HG02798 (cell line): ENCODE results near the gene GGNBP2.
"Not testable (repeated sequence)": the region's sequence is repeated elsewhere in the genome, so short reads cannot be mapped to it uniquely, and the experiment has no call there.

Source experiments
- ATAC-seq: cut with Tn5 transposase; IDR thresholded peaks from one replicate; pipeline ENCODE4 v1.9.1; 2021; ENCODE audit warnings: mild to moderate bottlenecking; ENCODE audit not compliant: unreplicated experiment, poor library complexity

Gene GGNBP2, protein sequence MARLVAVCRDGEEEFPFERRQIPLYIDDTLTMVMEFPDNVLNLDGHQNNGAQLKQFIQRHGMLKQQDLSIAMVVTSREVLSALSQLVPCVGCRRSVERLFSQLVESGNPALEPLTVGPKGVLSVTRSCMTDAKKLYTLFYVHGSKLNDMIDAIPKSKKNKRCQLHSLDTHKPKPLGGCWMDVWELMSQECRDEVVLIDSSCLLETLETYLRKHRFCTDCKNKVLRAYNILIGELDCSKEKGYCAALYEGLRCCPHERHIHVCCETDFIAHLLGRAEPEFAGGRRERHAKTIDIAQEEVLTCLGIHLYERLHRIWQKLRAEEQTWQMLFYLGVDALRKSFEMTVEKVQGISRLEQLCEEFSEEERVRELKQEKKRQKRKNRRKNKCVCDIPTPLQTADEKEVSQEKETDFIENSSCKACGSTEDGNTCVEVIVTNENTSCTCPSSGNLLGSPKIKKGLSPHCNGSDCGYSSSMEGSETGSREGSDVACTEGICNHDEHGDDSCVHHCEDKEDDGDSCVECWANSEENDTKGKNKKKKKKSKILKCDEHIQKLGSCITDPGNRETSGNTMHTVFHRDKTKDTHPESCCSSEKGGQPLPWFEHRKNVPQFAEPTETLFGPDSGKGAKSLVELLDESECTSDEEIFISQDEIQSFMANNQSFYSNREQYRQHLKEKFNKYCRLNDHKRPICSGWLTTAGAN

DNA sequence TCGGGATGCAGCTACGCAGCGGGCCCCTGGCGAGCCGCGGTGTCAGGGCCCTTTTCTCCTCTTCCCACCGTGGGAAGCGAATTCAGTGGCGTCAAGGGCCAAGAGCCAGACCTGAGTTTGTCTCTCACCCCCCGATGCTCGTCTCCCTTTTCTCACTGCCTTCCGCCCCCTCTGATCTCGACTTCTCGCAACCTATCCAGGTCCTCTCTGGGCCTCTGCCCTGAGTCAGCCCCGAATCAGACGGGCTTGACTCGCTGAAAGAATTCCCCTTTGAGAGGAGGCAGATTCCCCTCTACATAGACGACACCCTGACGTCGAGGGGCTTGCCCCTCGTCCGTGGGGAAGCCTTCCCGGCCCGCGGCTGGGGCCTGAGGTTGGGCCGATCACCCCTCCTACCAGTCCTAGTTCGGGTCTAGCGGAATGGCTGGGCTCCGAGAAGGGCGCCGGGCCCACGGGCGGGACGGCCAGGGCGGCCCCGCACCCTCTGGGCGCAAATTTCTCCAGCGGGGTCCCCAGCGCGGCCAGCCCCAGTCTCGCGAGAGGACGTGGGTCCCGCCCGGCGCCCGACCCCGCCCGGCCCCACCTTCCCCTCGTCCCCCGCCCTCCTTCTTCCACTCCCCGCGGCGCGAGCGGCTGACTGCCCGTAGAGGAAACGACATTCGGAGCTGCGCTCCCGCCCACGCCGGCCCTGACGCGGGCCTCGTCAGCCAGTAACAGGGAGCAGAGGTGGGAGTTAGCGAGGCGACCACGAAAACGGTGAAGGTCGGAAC lies at the start of gene GGNBP2:
Gene GGNBP2, plus strand, starts transcription at position 613 of the 770 bp plus-strand sequence. CDS start 806 bp downstream, outside the sequence.
- peak; percentile 60 for ATAC-seq

DNA sequence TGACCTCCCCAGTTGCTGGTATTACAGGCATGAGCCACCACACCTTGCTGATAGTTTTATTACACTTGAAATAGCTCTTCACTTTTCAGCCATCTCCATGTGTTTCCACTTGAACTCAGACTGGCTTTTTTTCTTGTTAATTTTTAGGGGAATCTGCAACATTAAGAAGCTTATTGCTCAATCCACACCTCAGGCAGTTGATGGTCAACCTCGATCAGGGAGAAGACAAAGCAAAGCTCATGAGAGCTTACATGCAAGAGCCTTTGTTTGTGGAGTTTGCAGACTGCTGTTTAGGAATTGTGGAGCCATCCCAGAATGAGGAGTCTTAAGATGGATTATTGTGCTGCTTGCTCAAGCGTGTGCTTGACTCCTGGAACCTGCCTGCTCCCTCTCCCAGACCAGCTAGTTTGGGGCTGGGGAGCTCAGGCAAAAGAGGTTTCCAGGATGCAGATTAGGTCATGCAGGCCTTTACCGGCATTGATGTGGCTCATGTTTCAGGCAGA lies 49.6 kb upstream of the GGNBP2 start:
- no peak for ATAC-seq

DNA sequence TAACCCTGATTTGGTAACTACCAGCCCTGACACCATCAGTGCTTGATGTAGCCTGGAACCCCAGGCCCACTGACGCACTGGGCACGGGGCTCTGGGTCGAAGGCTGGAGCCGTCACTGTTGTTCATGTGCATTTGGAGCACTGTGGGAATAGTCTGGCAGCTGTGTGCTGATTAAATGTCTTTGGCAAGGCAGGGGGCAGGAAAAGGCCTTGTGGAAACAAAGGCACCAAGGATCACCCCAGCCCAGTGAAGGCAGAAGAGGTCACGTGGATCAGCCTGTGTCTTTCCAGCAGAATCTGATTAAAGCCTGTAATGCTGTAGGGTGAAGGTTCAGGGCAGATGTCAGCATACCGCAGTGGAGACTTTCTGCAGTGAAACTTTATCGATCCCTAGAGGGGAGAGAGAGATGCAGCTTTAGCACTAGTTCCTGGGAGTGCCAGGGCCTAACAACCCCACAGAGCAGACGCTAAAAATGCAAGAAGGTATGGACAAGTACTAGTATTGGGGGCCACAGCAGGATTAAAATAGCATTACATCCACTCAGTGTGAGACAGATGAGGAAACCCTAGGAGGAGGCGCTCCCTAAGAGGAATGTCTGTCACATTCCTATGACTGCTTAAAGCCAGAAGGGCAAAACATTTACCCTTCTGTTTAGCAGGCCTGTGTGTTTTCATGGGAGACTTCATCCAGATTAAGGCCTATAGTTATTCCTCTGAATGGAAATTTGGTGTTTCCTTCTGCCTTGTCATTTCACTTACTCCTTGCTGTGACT lies 48.5 kb upstream of the GGNBP2 start:
- ATAC-seq, result no peak

DNA sequence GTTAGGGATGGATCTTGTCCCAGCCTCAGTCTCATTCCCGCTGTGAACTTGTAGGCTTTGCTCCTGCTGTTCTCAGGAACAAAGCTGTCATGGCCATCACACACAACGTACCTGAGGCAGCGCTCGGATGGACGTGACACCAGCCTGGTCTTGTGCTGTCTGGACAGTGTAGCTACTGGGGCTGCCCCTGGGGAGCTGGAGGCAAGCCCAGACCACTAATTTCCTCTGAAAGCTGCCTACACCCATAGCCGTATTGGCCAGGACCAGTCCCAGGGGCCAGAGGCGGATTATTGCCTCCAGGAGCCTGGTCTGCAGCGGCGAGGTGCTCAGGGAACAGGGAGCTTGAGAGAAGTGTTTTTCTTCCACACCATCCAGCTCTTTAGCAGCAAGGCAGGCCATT lies 46.6 kb upstream of the GGNBP2 start:
- no peak for ATAC-seq

DNA sequence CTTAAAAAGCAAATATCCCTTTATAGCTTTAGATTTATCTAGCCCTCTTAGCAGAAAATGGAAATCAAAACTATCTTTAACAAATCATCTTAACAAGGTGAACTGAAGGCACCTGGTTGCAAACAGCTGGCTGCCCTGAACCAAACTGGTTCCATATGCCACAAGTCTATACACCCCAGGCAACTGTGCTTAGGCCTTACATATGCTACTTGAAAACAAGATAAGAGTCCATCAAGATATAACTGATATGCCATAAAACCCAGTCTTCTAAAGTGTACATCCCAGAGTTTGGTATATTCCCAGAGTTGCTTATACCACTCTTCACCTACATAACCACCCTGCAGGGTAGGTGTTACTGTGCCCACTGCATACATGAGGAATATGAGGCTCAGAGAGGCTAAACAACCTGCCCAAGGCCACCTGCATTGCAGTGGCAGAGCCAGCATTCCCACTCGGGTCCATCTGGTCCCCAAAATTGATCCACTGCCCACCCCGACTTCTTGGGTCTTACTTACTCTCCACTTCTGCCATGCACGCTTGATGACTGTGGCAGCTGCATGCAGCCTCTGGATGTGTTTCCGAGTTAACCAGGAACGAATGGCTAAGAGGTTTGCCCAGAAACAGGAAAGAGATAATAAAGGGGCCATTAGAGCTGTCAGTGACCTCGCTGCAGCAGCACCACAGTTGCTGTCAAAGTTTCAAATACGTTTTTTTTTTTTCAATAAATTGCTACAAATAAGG lies 46.0 kb upstream of the GGNBP2 start:
- ATAC-seq, result no peak

- ATAC-seq, result no peak
These were observed 43.9 kb upstream of the GGNBP2 start for GRCh38 chr17:36500745-36501225.

- ATAC-seq, result no peak
These were observed 43.4 kb upstream of the GGNBP2 start for GRCh38 chr17:36501351-36501750.

GRCh38 chr17:36501963-36502362 lies 42.8 kb upstream of the GGNBP2 start:
- no peak for ATAC-seq

- no peak for ATAC-seq
These were observed 41.1 kb upstream of the GGNBP2 start for GRCh38 chr17:36503456-36504155.

DNA sequence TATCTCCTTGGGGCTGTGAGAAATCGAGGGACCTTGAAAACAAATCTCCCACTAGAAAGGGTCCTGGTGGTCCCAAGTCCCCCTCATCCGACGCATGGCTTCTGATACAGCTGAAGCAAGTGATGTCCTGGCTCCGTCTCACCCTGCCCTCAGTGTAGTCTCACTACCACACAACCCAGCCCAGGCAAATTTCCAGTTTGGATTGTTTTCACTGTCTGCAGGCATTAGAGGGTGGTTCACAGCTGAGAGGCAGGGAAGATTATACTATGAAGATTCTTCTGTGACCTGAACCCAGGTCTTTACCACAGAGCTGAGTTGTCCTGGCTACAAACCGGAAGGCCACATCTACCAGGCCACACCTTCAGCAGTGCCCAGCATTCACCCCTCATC lies 40.6 kb upstream of the GGNBP2 start:
- ATAC-seq, result no peak

DNA sequence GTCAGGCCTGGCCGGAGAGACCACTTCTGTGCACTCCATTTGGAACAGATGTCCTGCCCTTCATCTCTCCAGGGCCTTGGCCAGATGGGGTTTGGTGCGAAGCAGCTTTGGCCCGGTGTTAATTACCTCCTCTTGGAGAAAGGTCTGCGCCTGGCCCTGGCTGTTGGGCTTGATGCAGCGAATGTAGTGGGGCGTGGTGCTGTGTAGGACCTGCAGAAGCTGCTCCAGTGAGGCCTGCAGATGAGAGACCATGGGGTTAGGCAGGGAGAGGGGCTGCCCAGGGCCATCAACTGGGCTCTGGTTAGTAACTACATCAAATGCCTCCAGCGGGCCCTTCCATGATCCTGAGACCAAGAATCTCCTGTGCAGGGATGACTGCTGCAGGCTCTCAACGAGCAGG lies 39.5 kb upstream of the GGNBP2 start:
- no peak for ATAC-seq

DNA sequence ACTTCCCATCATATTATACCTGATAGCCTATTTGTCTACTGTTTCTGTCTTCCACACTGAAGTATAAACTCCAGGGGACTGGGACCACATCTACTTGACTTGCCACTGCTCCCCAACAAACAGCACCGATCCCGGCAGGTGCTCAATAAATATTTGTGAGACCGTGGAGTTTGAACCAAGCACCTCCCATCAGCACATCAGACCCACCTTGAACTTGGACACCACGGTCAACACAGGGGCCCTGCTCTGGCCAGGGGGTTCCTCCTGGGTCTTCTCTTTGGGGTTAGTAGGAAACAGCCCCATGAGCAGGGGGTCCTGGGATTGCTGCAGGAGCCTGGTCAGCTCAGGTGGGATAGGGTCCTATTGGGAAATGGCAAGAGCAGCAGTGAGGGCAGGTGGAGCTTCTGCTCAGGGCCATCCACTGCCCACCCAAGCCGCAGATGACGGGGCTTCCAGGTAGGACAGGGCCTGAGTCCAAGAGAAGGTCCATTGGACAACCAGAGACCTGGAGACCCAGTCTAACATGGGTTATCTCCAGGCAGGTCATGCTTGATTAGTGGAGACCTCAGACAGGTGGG lies 38.4 kb upstream of the GGNBP2 start:
- no peak for ATAC-seq

GRCh38 chr17:36506831-36507230 lies 37.9 kb upstream of the GGNBP2 start:
- no peak for ATAC-seq

- ATAC-seq, result no peak
These were observed 37.5 kb upstream of the GGNBP2 start for GRCh38 chr17:36507266-36507665.

- ATAC-seq, result not testable (repeated sequence)
These were observed 36.3 kb upstream of the GGNBP2 start for GRCh38 chr17:36508439-36508838.

GRCh38 chr17:36509272-36509985 lies 35.3 kb upstream of the GGNBP2 start:
- no peak for ATAC-seq

GRCh38 chr17:36510636-36511035 lies 34.1 kb upstream of the GGNBP2 start:
- no peak for ATAC-seq

GRCh38 chr17:36511216-36511615 lies 33.5 kb upstream of the GGNBP2 start:
- ATAC-seq, result no peak
